ENCODE results near the gene HSPA1B.
"Not testable (repeated sequence)": the region's sequence is repeated elsewhere in the genome, so short reads cannot be mapped to it uniquely, and the experiment has no call there.

The HSPA1B gene

GRCh38 chr6:31829633-31830283 lies 2.2 kb downstream of the HSPA1B start:
- DNase-seq: no peak

GRCh38 chr6:31830886-31831335 lies 3.4 kb downstream of the HSPA1B start:
- DNase-seq: no peak

GRCh38 chr6:31831350-31832215 lies 4.0 kb downstream of the HSPA1B start:
- DNase-seq: no peak

GRCh38 chr6:31834367-31835250 lies 7.1 kb downstream of the HSPA1B start:
- DNase-seq: peak; percentile 83 to 92

GRCh38 chr6:31836047-31836473 lies 8.5 kb downstream of the HSPA1B start:
- DNase-seq: no peak

GRCh38 chr6:31836474-31837368 lies 9.2 kb downstream of the HSPA1B start:
- no peak for DNase-seq

- no peak for DNase-seq
Measured at GRCh38 chr6:31837369-31838113, 10.0 kb downstream of the HSPA1B start.

GRCh38 chr6:31838114-31838553 lies 10.6 kb downstream of the HSPA1B start:
- DNase-seq: not testable (repeated sequence)

- DNase-seq: no peak
Measured at GRCh38 chr6:31838968-31839367, 11.4 kb downstream of the HSPA1B start.

GRCh38 chr6:31839779-31840126 lies 12.2 kb downstream of the HSPA1B start:
- not testable (repeated sequence) for DNase-seq

GRCh38 chr6:31842053-31842452 lies 14.5 kb downstream of the HSPA1B start:
- DNase-seq: no peak

GRCh38 chr6:31844507-31844906 lies 17.0 kb downstream of the HSPA1B start:
- no peak for DNase-seq

GRCh38 chr6:31847276-31847978 lies 19.9 kb downstream of the HSPA1B start:
- DNase-seq: no peak

- no peak for DNase-seq
Measured at GRCh38 chr6:31850765-31851484, 23.4 kb downstream of the HSPA1B start.

GRCh38 chr6:31851485-31851832 lies 23.9 kb downstream of the HSPA1B start:
- DNase-seq: no peak

- not testable (repeated sequence) for DNase-seq
Measured at GRCh38 chr6:31851980-31852718, 24.6 kb downstream of the HSPA1B start.

- not testable (repeated sequence) for DNase-seq
Measured at GRCh38 chr6:31857774-31858173, 30.2 kb downstream of the HSPA1B start.

- no peak for DNase-seq
Measured at GRCh38 chr6:31858707-31859106, 31.2 kb downstream of the HSPA1B start.

- DNase-seq: no peak
Measured at GRCh38 chr6:31859923-31860322, 32.4 kb downstream of the HSPA1B start.
